ENCODE data around the gene PECR. TPM values are rescaled to one million over a fixed set of nuclear protein-coding genes. Genes with fewer than 3 reads are reported as not detected.

The PECR gene
- total RNA-seq, 2 experiments from 2014 or later = 2.3 to 5.3 TPM

DNA sequence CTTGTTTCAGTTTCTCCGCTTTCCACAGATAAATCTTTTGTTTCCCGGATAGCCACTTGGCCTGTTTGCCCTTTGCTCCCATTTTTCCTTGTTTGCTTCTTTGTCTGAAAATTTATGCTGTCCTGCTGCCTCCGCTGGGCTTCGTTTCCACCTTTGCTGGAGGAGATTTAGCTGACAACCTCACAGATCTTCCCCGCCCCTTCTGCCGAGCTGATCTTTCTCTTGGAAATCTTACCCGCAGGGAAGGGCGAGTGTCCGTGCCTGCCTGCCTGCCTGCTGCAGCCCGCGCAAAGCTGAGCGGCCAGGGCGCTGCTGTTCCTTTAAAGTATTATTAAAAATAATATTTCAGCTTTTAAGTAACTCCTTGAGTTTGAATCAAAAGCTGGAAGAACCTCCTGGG lies 26.2 kb upstream of the PECR start:
- Histone ChIP-seq H3K4me3 (ENCODE audit: low read depth, low read length, poor library complexity, severe bottlenecking) (no peak overlapping the region), H3K27ac (ENCODE audit: low read depth, low read length, poor library complexity, severe bottlenecking) (no peak overlapping the region), H4K20me1 (ENCODE audit: insufficient read depth, low read length) (peaks cover 18% of the 10 kb centered on the region; the same call in 1 of the 2 replicates), H3K4me1 (ENCODE audit: insufficient read depth, low read length, poor library complexity, severe bottlenecking) (peaks cover 34% of the 10 kb centered on the region), H3K36me3 (ENCODE audit: insufficient read depth, low read length) (peaks cover 27% of the 10 kb centered on the region), H3K9me2 (ENCODE audit: insufficient read depth, low read length) (no peaks in the 10 kb centered on the region), H3K9me3 (ENCODE audit: low read length) (no peaks in the 10 kb centered on the region), H2AFZ (ENCODE audit: low read length) (no peak overlapping the region), H3K4me2 (ENCODE audit: low read length) (no peak overlapping the region), H3K79me2 (ENCODE audit: insufficient read depth, low read depth, low read length) (peaks cover 36% of the 10 kb centered on the region)
- BruUV-seq (replicated peaks) = no TSS peak
- CTCF ChIA-PET (ENCODE audit: unreplicated experiment) = interaction anchor here (0.5 to 0.9 kb wide), 2 partner anchors 23 to 92 kb away, joined by 3 to 4 read pairs; no protein-coding TSS in a partner anchor
- intact Hi-C loops (cut with micrococcal nuclease; ENCODE audit: unreplicated experiment) = loop anchor here (2.0 to 10.0 kb wide), 2 partner anchors 391 to 1303 kb away; partner anchors contain the start of genes BARD1 and RPL37A
- POLR2A ChIA-PET = interaction anchor here (0.6 to 1.9 kb wide), 6 partner anchors 10 to 304 kb away, joined by 4 to 5 read pairs (median 5); partner anchors contain the start of gene SMARCAL1
- TF ChIP-seq, protein P1, sequence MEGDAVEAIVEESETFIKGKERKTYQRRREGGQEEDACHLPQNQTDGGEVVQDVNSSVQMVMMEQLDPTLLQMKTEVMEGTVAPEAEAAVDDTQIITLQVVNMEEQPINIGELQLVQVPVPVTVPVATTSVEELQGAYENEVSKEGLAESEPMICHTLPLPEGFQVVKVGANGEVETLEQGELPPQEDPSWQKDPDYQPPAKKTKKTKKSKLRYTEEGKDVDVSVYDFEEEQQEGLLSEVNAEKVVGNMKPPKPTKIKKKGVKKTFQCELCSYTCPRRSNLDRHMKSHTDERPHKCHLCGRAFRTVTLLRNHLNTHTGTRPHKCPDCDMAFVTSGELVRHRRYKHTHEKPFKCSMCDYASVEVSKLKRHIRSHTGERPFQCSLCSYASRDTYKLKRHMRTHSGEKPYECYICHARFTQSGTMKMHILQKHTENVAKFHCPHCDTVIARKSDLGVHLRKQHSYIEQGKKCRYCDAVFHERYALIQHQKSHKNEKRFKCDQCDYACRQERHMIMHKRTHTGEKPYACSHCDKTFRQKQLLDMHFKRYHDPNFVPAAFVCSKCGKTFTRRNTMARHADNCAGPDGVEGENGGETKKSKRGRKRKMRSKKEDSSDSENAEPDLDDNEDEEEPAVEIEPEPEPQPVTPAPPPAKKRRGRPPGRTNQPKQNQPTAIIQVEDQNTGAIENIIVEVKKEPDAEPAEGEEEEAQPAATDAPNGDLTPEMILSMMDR (conservative IDR thresholded peaks at IDR 0.05; ENCODE audit: low read length) = no peak
- no peak for DNase-seq (ENCODE audit: low spot score)

DNA sequence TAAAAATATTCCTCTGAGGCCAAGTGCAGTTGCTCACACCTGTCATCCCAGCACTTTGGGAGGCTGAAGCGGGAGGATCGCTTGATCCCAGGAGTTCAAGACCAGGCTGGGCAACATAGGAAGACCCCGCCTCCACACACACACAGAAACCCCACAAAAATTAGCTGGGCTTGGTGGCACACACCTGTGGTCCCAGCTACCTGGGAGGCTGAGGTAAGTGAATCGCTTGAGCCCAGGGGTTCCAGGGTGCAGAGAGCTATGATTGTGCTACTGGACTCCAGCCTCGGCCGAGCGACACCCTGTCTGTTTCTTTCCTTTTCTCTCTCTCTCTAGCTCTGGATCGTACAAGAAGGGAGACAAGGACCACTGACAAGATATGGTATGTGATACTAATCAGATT lies 25.7 kb upstream of the PECR start:
- CTCF ChIA-PET (ENCODE audit: unreplicated experiment) = interaction anchor here (0.9 kb wide), 1 partner anchor 23 kb away, joined by 4 read pairs; no protein-coding TSS in a partner anchor
- H3K4me2 ChIP-seq (ENCODE audit: low read length) = no peak overlapping the region

DNA sequence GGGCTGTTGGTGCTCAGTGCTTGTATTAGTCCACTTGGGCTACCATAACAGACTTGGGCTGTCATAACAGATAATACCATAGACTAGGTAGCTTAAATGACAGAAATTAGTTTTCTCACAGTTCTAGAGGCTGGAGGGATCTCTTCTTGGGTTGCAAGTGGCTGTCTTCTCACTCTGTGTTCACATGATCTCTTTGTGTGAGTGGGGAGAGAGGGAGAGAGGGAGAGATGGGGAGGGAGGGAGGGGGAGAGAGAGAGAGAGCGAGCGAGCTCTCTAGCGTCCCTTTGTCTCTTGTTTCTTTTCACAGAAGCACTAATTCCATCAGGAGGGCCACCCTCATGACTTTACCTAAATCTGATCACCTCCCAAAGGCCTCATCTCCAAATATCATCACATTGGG lies 23.1 kb upstream of the PECR start:
- Histone ChIP-seq H2AFZ (ENCODE audit: low read length) (no peak overlapping the region), H3K9me2 (ENCODE audit: insufficient read depth, low read length) (no peaks in the 10 kb centered on the region), H3K36me3 (ENCODE audit: insufficient read depth, low read length) (no peaks in the 10 kb centered on the region), H3K4me2 (ENCODE audit: low read length) (no peak overlapping the region), H3K9me3 (ENCODE audit: low read length) (no peaks in the 10 kb centered on the region), H3K79me2 (ENCODE audit: insufficient read depth, low read depth, low read length) (peaks cover 5% of the 10 kb centered on the region), H4K20me1 (ENCODE audit: insufficient read depth, low read length) (no peaks in the 10 kb centered on the region), H3K27ac (ENCODE audit: low read depth, low read length, poor library complexity, severe bottlenecking) (no peak overlapping the region), H3K4me3 (ENCODE audit: low read depth, low read length, poor library complexity, severe bottlenecking) (no peak overlapping the region), H3K4me1 (ENCODE audit: insufficient read depth, low read length, poor library complexity, severe bottlenecking) (peaks cover 8% of the 10 kb centered on the region)
- BruUV-seq (replicated peaks) = no TSS peak
- ChIA-PET CTCF (ENCODE audit: unreplicated experiment) (no interaction called here), POLR2A (interaction anchor here (1.5 kb wide), 1 partner anchor 20 kb away, joined by 5 read pairs; no protein-coding TSS in a partner anchor)
- TF ChIP-seq EZH2phosphoT487 (IDR thresholded peaks at IDR 0.05; ENCODE audit: borderline replicate concordance, low read depth, low read length) = no peak
- TF ChIP-seq, protein P1 (conservative IDR thresholded peaks at IDR 0.05; ENCODE audit: low read length) = no peak
- DNase-seq (ENCODE audit: low spot score) = no peak
- intact Hi-C loops (cut with micrococcal nuclease; ENCODE audit: unreplicated experiment) = loop anchor here (10.0 kb wide), 1 partner anchor 1300 kb away; the partner anchor contains the start of gene BARD1

More for the DNA sequence above, 25.7 kb upstream of the PECR start:
- Histone ChIP-seq H3K36me3 (ENCODE audit: insufficient read depth, low read length) (peaks cover 22% of the 10 kb centered on the region), H3K4me1 (ENCODE audit: insufficient read depth, low read length, poor library complexity, severe bottlenecking) (peaks cover 29% of the 10 kb centered on the region), H3K9me2 (ENCODE audit: insufficient read depth, low read length) (no peaks in the 10 kb centered on the region), H3K79me2 (ENCODE audit: insufficient read depth, low read depth, low read length) (peaks cover 31% of the 10 kb centered on the region), H3K9me3 (ENCODE audit: low read length) (no peaks in the 10 kb centered on the region), H3K27ac (ENCODE audit: low read depth, low read length, poor library complexity, severe bottlenecking) (no peak overlapping the region), H3K4me3 (ENCODE audit: low read depth, low read length, poor library complexity, severe bottlenecking) (no peak overlapping the region), H2AFZ (ENCODE audit: low read length) (no peak overlapping the region), H4K20me1 (ENCODE audit: insufficient read depth, low read length) (peaks cover 18% of the 10 kb centered on the region; the same call in 1 of the 2 replicates)
- intact Hi-C loops (cut with micrococcal nuclease; ENCODE audit: unreplicated experiment) = loop anchor here (10.0 kb wide), 1 partner anchor 1303 kb away; the partner anchor contains the start of gene BARD1
- no peak for TF ChIP-seq EZH2phosphoT487 (IDR thresholded peaks at IDR 0.05; ENCODE audit: borderline replicate concordance, low read depth, low read length)
- TF ChIP-seq, protein P1 (conservative IDR thresholded peaks at IDR 0.05; ENCODE audit: low read length) = no peak
- no TSS peak for BruUV-seq (replicated peaks)
- POLR2A ChIA-PET = interaction anchor here (1.3 to 1.9 kb wide), 3 partner anchors 10 to 30 kb away, joined by 3 to 5 read pairs (median 5); no protein-coding TSS in a partner anchor
- DNase-seq (ENCODE audit: low spot score) = no peak
